Sigmoid colon (tissue), 4 donors: ENCODE data around the gene TAS1R3.

Source experiments
- CTCF ChIP-seq, 4 experiments: fragments of 450-650 bp in 3 of 4; fragments of 200-600 bp in 1 of 4; IDR thresholded peaks; one replicate each; pipeline ENCODE4 v1.5.1; 2016 to 2019; ENCODE audit warnings: antibody characterized with exemption in 4 of 4, mild to moderate bottlenecking in 3 of 4, moderate library complexity in 2 of 4
- EP300 ChIP-seq, 4 donors: sonication (generic); formaldehyde crosslinking; IDR thresholded peaks; one replicate each; pipeline ENCODE4 v1.6.1; 2017; ENCODE audit warnings: antibody characterized with exemption in 4 of 4

DNA sequence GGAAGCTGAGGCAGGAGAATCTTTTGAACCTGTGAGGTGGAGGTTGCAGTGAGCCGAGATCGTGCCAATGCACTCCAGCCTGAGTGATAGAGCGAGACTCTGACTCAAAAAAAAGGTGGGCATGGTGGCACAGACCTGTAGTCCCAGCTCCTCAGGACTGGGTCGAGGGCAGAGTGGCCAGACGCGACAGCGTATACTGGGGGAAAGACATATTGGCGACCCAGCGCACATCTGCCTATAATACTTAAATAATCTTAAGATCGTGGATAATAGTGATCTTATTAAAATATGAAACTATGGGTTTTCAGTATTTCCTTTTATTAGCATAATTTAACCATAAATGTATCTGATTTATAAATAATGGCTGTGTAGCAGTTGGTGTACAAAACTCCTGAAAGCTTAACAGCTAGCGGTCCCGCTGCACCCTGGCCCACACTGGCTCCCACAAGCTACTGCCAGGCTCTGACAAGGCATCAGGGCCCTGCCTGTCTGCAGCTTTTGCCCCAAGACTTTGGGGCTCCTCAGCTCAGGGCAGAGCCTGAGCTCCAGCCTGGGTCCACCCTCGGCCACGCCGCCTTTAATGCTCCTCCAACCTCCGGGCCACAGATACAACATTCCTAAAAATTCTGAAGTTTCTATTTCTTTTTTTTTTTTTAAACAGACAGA is 46.6 kb downstream of the TAS1R3 start:
- TF ChIP-seq CTCF (IDR thresholded peaks at IDR 0.05) (no peak), EP300 (IDR thresholded peaks at IDR 0.05) (no peak)
